ENCODE data around the gene CD27. TPM values are rescaled to one million over a fixed set of nuclear protein-coding genes. Genes with fewer than 3 reads are reported as not detected.
"Not testable (repeated sequence)": the region's sequence is repeated elsewhere in the genome, so short reads cannot be mapped to it uniquely, and the experiment has no call there.

The CD27 gene
- total and polyA plus RNA-seq, 2 of the 13 experiments (the other 11 are each of a cell fraction or from before 2014, with no cell fraction given), result 0.12 TPM; not detected in 1

DNA sequence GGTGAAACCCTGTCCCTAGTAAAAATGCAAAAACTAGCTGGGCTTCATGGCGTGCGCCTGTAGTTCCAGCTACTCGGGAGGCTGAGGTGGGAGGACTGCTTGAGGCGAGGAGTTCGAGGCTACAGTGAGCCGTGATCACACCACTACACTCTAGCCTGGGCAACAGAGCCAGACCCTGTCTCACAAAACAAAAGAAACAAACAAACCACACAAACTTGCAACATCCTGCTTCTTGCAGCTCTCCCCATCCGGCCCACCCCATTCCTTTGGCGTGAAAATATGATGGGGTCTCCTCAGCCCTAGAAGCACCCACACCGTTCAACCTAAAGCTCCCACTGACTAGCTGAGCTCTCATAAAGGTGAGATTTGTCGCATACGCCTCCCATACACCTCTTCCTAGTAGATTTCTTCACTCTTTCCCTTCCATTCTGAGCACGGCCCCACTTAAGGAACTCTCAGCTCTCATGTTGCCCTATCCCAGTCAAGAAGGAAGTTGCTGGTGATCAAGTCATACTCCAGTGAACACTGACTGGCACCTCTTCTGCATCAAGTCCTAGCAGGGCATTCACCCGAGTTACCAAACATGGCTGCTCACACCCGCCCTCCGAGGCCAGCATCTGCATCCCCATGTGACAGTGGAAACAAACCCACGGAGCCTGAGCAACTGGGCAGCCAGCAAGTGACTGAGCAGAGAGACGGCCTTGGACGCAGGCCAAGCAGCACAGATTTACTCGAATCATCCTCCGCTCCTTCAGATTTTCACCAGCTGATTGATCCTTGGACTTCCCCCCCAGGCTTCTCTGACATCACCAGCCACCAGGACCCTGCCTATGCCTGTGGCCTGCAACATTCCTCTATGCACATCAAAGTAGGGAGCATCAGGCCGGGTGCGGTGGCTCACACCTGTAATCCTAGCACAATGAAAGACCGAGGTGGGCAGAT lies 18.9 kb upstream of the CD27 start (continued):
- TF ChIP-seq KDM2A (CRISPR knock-in tag; IDR thresholded peaks at IDR 0.05; ENCODE audit: borderline replicate concordance, low read depth), result peak; percentile 35; the same call in 1 of the 2 replicates
- TF ChIP-seq ZNF160 (CRISPR knock-in tag; IDR thresholded peaks at IDR 0.05), result no peak

DNA sequence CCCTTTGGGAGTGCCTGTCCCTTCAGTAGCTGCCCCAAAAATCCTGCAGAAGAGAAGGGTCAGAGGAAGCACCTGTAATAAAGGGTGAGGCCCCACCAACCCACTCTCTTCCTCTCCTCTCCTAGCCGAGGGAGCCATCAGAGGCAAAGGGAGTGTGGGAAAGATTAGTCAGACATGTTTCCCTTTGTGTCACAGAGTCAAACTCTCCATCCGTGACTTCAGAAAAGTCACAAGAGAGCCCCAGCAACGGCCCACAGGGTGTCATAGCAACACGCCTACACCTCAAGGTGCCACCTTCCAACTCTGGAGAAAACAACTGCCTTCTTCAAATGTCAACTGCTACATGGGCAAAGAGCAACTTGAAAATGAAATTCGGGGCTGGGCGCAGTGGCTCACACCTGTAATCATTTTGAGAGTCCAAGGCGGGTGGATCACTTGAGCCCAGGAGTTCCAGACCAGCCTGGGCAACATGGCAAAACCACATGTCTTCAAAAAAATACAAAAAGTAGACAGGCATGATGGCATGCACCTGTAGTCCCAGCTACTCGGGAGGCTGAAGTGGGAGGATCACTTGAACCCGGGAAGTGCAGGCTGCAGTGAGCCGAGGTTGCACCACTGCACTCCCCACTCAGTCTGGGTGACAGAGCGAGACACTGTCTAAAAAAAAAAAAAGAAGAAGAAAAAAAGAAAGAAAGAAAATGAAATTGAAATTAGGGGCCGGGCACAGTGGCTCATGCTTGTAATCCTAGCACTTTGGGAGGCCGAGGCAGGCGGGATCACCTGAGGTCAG lies 17.7 kb upstream of the CD27 start:
- WGBS (ENCODE audit: low lambda C conversion rate), result 54% methylated on average over 14 of the region's 14 CpGs
- Histone ChIP-seq H3K9me3 (ENCODE audit: low read length) (no peaks in the 10 kb centered on the region), H4K20me1 (ENCODE audit: insufficient read depth, low read length) (no peaks in the 10 kb centered on the region), H3K79me2 (ENCODE audit: insufficient read depth, low read length) (no peaks in the 10 kb centered on the region), H3K36me3 (replicated peaks in 1 of 2; ENCODE audit: control insufficient read depth in 1 of 2, insufficient read depth in 2 of 2, low read length in 2 of 2) (no peaks in the 10 kb centered on the region), H3K9ac (ENCODE audit: insufficient read depth, low read depth, low read length) (no peak overlapping the region), H2AFZ (ENCODE audit: low read length) (no peak overlapping the region), H3K4me1 (ENCODE audit: insufficient read depth, low read length) (peaks cover 58% of the 10 kb centered on the region), H3K4me3 (replicated peaks in 1 of 3; ENCODE audit: insufficient read depth in 1 of 3, low read depth in 2 of 3, low read length in 3 of 3) (no peak overlapping the region), H3K27ac (ENCODE audit: extremely low read length, insufficient read depth, low read length) (no peak overlapping the region), H3K4me2 (ENCODE audit: low read depth, low read length) (no peak overlapping the region), H3K27me3 (ENCODE audit: control insufficient read depth in 1 of 2, insufficient read depth in 2 of 2, low read length in 2 of 2) (peaks cover 2 to 12% of the 10 kb centered on the region in 2 experiments; a peak in 2 of 5 replicates)
- intact Hi-C loops (cut with micrococcal nuclease; ENCODE audit: unreplicated experiment) (no loop called here), in situ Hi-C loops (cut with HindIII; ENCODE audit: extremely low pct_ligation_motif_present, low pct_unique_long_range_greater_than_20kb) (loop anchor here (10.0 kb wide), 1 partner anchor 108 kb away; the partner anchor contains the start of gene GAPDH)
- TF ChIP-seq TSC22D2 (CRISPR knock-in tag; IDR thresholded peaks at IDR 0.05; ENCODE audit: borderline replicate concordance) (no peak), ZNF75D (CRISPR knock-in tag; IDR thresholded peaks at IDR 0.05; ENCODE audit: borderline replicate concordance) (no peak)
- ChIA-PET POLR2A (interaction anchor here (4.2 kb wide), 1 partner anchor 44 kb away, joined by 20 read pairs; the partner anchor contains the start of gene VAMP1), CTCF (ENCODE audit: low intra/inter-chr PET ratio, low total read pairs) (no interaction called here)
- FAIRE-seq (no peak), ATAC-seq (no peak), DNase-seq (ENCODE audit: low spot score) (no peak)
- BruUV-seq (replicated peaks), result no TSS peak

DNA sequence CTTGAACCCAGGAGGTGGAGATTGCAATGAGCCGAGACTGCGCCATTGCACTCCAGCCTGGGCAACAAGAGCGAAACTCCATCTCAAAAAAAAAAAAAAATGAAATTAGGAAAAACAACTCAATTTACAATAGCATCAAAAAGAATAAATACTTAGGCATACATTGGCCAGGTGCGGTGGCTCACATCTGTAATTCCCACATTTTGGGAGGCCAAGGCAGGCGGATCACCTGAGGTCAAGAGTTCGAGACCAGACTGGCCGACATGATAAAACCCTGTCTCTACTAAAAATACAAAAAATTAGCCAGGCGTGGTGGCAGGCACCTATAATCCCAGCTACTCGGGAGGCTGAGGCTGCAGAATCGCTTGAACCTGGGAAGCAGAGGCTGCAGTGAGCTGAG lies 17.0 kb upstream of the CD27 start:
- not testable (repeated sequence) for DNase-seq (ENCODE audit: low spot score)

More for the DNA sequence above, 17.0 kb upstream of the CD27 start:
- H2AFZ ChIP-seq (ENCODE audit: low read length); H3K27ac ChIP-seq (ENCODE audit: extremely low read length, insufficient read depth, low read length); intact Hi-C loops (cut with micrococcal nuclease; ENCODE audit: unreplicated experiment); POLR2A ChIA-PET; ATAC-seq; H3K36me3 ChIP-seq (replicated peaks in 1 of 2; ENCODE audit: control insufficient read depth in 1 of 2, insufficient read depth in 2 of 2, low read length in 2 of 2); H4K20me1 ChIP-seq (ENCODE audit: insufficient read depth, low read length); H3K79me2 ChIP-seq (ENCODE audit: insufficient read depth, low read length); CTCF ChIA-PET (ENCODE audit: low intra/inter-chr PET ratio, low total read pairs); H3K9ac ChIP-seq (ENCODE audit: insufficient read depth, low read depth, low read length); FAIRE-seq; H3K9me3 ChIP-seq (ENCODE audit: low read length); BruUV-seq (replicated peaks); H3K4me3 ChIP-seq (replicated peaks in 1 of 3; ENCODE audit: insufficient read depth in 1 of 3, low read depth in 2 of 3, low read length in 3 of 3); H3K4me2 ChIP-seq (ENCODE audit: low read depth, low read length): not testable (repeated sequence)
- Histone ChIP-seq H3K4me1 (ENCODE audit: insufficient read depth, low read length) (peaks cover 58% of the 10 kb centered on the region), H3K27me3 (ENCODE audit: control insufficient read depth in 1 of 2, insufficient read depth in 2 of 2, low read length in 2 of 2) (peaks cover 2 to 12% of the 10 kb centered on the region in 2 experiments; a peak in 2 of 5 replicates)
- in situ Hi-C loops (cut with HindIII; ENCODE audit: extremely low pct_ligation_motif_present, low pct_unique_long_range_greater_than_20kb), result loop anchor here (10.0 kb wide), 1 partner anchor 107 kb away; the partner anchor contains the start of gene GAPDH
- 79% methylated on average over 10 of the region's 10 CpGs for WGBS (ENCODE audit: low lambda C conversion rate)
